ENCODE data around the gene NAA35. TPM values are rescaled to one million over a fixed set of nuclear protein-coding genes. Genes with fewer than 3 reads are reported as not detected.
A peak's percentile ranks its signal among the peaks of the same experiment; 100 is the strongest.

Gene NAA35
- total and polyA plus RNA-seq, 9 of the 15 experiments (the other 6 are each of a cell fraction or from before 2014, with no cell fraction given): 17.7 to 43.9 (median 29.0) TPM

- peak in 1 of 2 experiments; percentile 75; a peak in 2 of 4 replicates for TF ChIP-seq MNT (conservative IDR thresholded peaks at IDR 0.05)
- TF ChIP-seq, protein P1, sequence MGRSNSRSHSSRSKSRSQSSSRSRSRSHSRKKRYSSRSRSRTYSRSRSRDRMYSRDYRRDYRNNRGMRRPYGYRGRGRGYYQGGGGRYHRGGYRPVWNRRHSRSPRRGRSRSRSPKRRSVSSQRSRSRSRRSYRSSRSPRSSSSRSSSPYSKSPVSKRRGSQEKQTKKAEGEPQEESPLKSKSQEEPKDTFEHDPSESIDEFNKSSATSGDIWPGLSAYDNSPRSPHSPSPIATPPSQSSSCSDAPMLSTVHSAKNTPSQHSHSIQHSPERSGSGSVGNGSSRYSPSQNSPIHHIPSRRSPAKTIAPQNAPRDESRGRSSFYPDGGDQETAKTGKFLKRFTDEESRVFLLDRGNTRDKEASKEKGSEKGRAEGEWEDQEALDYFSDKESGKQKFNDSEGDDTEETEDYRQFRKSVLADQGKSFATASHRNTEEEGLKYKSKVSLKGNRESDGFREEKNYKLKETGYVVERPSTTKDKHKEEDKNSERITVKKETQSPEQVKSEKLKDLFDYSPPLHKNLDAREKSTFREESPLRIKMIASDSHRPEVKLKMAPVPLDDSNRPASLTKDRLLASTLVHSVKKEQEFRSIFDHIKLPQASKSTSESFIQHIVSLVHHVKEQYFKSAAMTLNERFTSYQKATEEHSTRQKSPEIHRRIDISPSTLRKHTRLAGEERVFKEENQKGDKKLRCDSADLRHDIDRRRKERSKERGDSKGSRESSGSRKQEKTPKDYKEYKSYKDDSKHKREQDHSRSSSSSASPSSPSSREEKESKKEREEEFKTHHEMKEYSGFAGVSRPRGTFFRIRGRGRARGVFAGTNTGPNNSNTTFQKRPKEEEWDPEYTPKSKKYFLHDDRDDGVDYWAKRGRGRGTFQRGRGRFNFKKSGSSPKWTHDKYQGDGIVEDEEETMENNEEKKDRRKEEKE (IDR thresholded peaks at IDR 0.05; ENCODE audit: borderline replicate concordance in 1 of 2, control insufficient read depth in 1 of 2, low read depth in 2 of 2, low read length in 1 of 2): no peak
- peak; percentile 94 to 95 for TF ChIP-seq NRF1 (conservative IDR thresholded peaks at IDR 0.05 in 1 of 2, IDR thresholded peaks at IDR 0.05 in 1 of 2)
- peak; percentile 81 for TF ChIP-seq STAT5A (IDR thresholded peaks at IDR 0.05; ENCODE audit: borderline replicate concordance, low read length)
- TF ChIP-seq SAP30 (IDR thresholded peaks at IDR 0.05; ENCODE audit: borderline replicate concordance, insufficient read depth, low read depth, low read length, poor library complexity, severe bottlenecking): peak; percentile 65
- TF ChIP-seq ETV5 (CRISPR knock-in tag; IDR thresholded peaks at IDR 0.05; ENCODE audit: low read depth): peak; percentile 71
- TF ChIP-seq, protein P2, sequence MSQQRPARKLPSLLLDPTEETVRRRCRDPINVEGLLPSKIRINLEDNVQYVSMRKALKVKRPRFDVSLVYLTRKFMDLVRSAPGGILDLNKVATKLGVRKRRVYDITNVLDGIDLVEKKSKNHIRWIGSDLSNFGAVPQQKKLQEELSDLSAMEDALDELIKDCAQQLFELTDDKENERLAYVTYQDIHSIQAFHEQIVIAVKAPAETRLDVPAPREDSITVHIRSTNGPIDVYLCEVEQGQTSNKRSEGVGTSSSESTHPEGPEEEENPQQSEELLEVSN (IDR thresholded peaks at IDR 0.05; ENCODE audit: borderline replicate concordance in 1 of 2, extremely low read depth in 1 of 2, insufficient read depth in 1 of 2, insufficient read length in 1 of 2, low read depth in 1 of 2, low read length in 1 of 2, poor library complexity in 1 of 2, severe bottlenecking in 1 of 2): no peak
- TF ChIP-seq, protein P3, sequence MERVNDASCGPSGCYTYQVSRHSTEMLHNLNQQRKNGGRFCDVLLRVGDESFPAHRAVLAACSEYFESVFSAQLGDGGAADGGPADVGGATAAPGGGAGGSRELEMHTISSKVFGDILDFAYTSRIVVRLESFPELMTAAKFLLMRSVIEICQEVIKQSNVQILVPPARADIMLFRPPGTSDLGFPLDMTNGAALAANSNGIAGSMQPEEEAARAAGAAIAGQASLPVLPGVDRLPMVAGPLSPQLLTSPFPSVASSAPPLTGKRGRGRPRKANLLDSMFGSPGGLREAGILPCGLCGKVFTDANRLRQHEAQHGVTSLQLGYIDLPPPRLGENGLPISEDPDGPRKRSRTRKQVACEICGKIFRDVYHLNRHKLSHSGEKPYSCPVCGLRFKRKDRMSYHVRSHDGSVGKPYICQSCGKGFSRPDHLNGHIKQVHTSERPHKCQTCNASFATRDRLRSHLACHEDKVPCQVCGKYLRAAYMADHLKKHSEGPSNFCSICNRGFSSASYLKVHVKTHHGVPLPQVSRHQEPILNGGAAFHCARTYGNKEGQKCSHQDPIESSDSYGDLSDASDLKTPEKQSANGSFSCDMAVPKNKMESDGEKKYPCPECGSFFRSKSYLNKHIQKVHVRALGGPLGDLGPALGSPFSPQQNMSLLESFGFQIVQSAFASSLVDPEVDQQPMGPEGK (CRISPR knock-in tag; IDR thresholded peaks at IDR 0.05; ENCODE audit: borderline replicate concordance): no peak
- TF ChIP-seq HINFP (tag; conservative IDR thresholded peaks at IDR 0.05; ENCODE audit: low read depth): no peak
- no peak for TF ChIP-seq FOS (IDR thresholded peaks at IDR 0.05; ENCODE audit: extremely low read depth, insufficient read length)
- TF ChIP-seq TAF1 (IDR thresholded peaks at IDR 0.05; ENCODE audit: control insufficient read depth, extremely low read depth, insufficient read depth, low read length, severe bottlenecking): peak; percentile 15
- no peak for TF ChIP-seq ZC3H11A (IDR thresholded peaks at IDR 0.05; ENCODE audit: low read depth, low read length)
- no peak for TF ChIP-seq KDM2B (CRISPR knock-in tag; IDR thresholded peaks at IDR 0.05)
Observed at GRCh38 chr9:85940832-85941621, at the start of gene NAA35 (continued).
